ENCODE data around the gene ZNRF1. TPM values are rescaled to one million over a fixed set of nuclear protein-coding genes. Genes with fewer than 3 reads are reported as not detected.

ZNRF1 gene
- total and polyA plus RNA-seq, 2 donors (not counting 1 experiment from before 2014, with no cell fraction given), result 0.27 to 0.76 TPM

GRCh38 chr16:75000481-75001081 is 1.8 kb downstream of the ZNRF1 start:
- H3K9me3 Mint-ChIP-seq (ENCODE audit: insufficient read depth), result no peaks in the 10 kb centered on the region
- POLR2A ChIA-PET, result no interaction called here
- TF ChIP-seq EZH2 (IDR thresholded peaks at IDR 0.05; ENCODE audit: borderline replicate concordance, insufficient read depth, low read depth, low read length, poor library complexity, severe bottlenecking) (no peak), CTCF (IDR thresholded peaks at IDR 0.05) (no peak)
- Histone ChIP-seq H3K36me3 (replicated peaks in 1 of 2; ENCODE audit: control extremely low read depth in 1 of 2, control insufficient read depth in 1 of 2, extremely low read depth in 1 of 2, insufficient read depth in 2 of 2, low read length in 1 of 2) (no peaks in the 10 kb centered on the region), H3K79me2 (ENCODE audit: control insufficient read depth, insufficient read depth, low read length) (no peaks in the 10 kb centered on the region), H3K9me3 (ENCODE audit: control extremely low read depth in 1 of 3, control insufficient read depth in 2 of 3, insufficient read depth in 1 of 3, low read length in 2 of 3) (peaks cover 0 to 7% (median 0%) of the 10 kb centered on the region in 3 donors), H2AFZ (ENCODE audit: insufficient read depth, low read depth, low read length, poor library complexity, severe bottlenecking) (peak overlapping the region; percentile 57), H3K27me3 (replicated peaks in 1 of 4; ENCODE audit: control extremely low read depth in 1 of 4, control insufficient read depth in 3 of 4, insufficient read depth in 4 of 4, low read length in 3 of 4) (peaks cover 0 to 46% (median 19%) of the 10 kb centered on the region in 4 experiments), H3K4me3 (ENCODE audit: control extremely low read depth in 1 of 5, extremely low read depth in 1 of 5, insufficient read depth in 1 of 5, low read depth in 2 of 5, low read length in 4 of 5) (peak overlapping the region in 1 of 5 experiments; percentile 47), H3K4me2 (replicated peaks; ENCODE audit: low read depth, low read length, poor library complexity, severe bottlenecking) (peak overlapping the region; percentile 96), H4K20me1 (ENCODE audit: control insufficient read depth, insufficient read depth, low read length, poor library complexity, severe bottlenecking) (no peaks in the 10 kb centered on the region), H3K27ac (ENCODE audit: low read length in 2 of 2) (no peak overlapping the region), H3K4me1 (ENCODE audit: control insufficient read depth in 2 of 2, insufficient read depth in 2 of 2, low read length in 2 of 2) (peaks cover 24 to 25% of the 10 kb centered on the region in 2 donors), H3K9ac (ENCODE audit: low read length) (peak overlapping the region; percentile 55)
- peaks cover 48% of the 10 kb centered on the region for H3K27me3 Mint-ChIP-seq
- ATAC-seq (ENCODE audit: low read depth) (no peak), DNase-seq (no peak)
- H3K4me3 Mint-ChIP-seq, result peak overlapping the region; percentile 86
- peak overlapping the region; percentile 23 for H3K27ac Mint-ChIP-seq
- CTCF ChIA-PET, result interaction anchor here (3.1 to 3.2 kb wide), 2 partner anchors 110 to 111 kb away, joined by 14 to 87 read pairs; no protein-coding TSS in a partner anchor
- WGBS (ENCODE audit: insufficient coverage), result 11% methylated on average over 11 of the region's 15 CpGs
- H3K4me1 Mint-ChIP-seq, result peaks cover 17% of the 10 kb centered on the region
- intact Hi-C loops (cut with micrococcal nuclease), result no loop called here

- no peak overlapping the region for H2AFZ ChIP-seq (ENCODE audit: insufficient read depth, low read depth, low read length, poor library complexity, severe bottlenecking)
- H3K27ac ChIP-seq (ENCODE audit: low read length in 2 of 2), result no peak overlapping the region
- CTCF ChIA-PET, result interaction anchor here (3.1 kb wide), 1 partner anchor 109 kb away, joined by 14 read pairs; no protein-coding TSS in a partner anchor
- no peak for DNase-seq
- intact Hi-C loops (cut with micrococcal nuclease), result no loop called here
- 12% methylated on average over 9 of the region's 9 CpGs for WGBS (ENCODE audit: insufficient coverage)
- peaks cover 19% of the 10 kb centered on the region for H3K4me1 Mint-ChIP-seq
- H3K4me1 ChIP-seq (ENCODE audit: control insufficient read depth in 2 of 2, insufficient read depth in 2 of 2, low read length in 2 of 2), result peaks cover 24 to 25% of the 10 kb centered on the region in 2 donors
- no peak overlapping the region for H3K4me2 ChIP-seq (replicated peaks; ENCODE audit: low read depth, low read length, poor library complexity, severe bottlenecking)
- no peak for TF ChIP-seq CTCF (IDR thresholded peaks at IDR 0.05)
- no peak for TF ChIP-seq EZH2 (IDR thresholded peaks at IDR 0.05; ENCODE audit: borderline replicate concordance, insufficient read depth, low read depth, low read length, poor library complexity, severe bottlenecking)
- ATAC-seq (ENCODE audit: low read depth), result no peak
- H3K27me3 ChIP-seq (replicated peaks in 1 of 4; ENCODE audit: control extremely low read depth in 1 of 4, control insufficient read depth in 3 of 4, insufficient read depth in 4 of 4, low read length in 3 of 4), result peaks cover 0 to 40% (median 14%) of the 10 kb centered on the region in 4 experiments
- H3K27me3 Mint-ChIP-seq, result peaks cover 42% of the 10 kb centered on the region
- H3K9me3 ChIP-seq (ENCODE audit: control extremely low read depth in 1 of 3, control insufficient read depth in 2 of 3, insufficient read depth in 1 of 3, low read length in 2 of 3), result peaks cover 0 to 7% (median 0%) of the 10 kb centered on the region in 3 donors
- POLR2A ChIA-PET, result no interaction called here
- no peaks in the 10 kb centered on the region for H3K9me3 Mint-ChIP-seq (ENCODE audit: insufficient read depth)
- H3K4me3 Mint-ChIP-seq, result no peak overlapping the region
- no peaks in the 10 kb centered on the region for H3K36me3 ChIP-seq (replicated peaks in 1 of 2; ENCODE audit: control extremely low read depth in 1 of 2, control insufficient read depth in 1 of 2, extremely low read depth in 1 of 2, insufficient read depth in 2 of 2, low read length in 1 of 2)
- no peak overlapping the region for H3K4me3 ChIP-seq (ENCODE audit: control extremely low read depth in 1 of 5, extremely low read depth in 1 of 5, insufficient read depth in 1 of 5, low read depth in 2 of 5, low read length in 4 of 5)
- no peak overlapping the region for H3K9ac ChIP-seq (ENCODE audit: low read length)
- H4K20me1 ChIP-seq (ENCODE audit: control insufficient read depth, insufficient read depth, low read length, poor library complexity, severe bottlenecking), result no peaks in the 10 kb centered on the region
- H3K27ac Mint-ChIP-seq, result no peak overlapping the region
- no peaks in the 10 kb centered on the region for H3K79me2 ChIP-seq (ENCODE audit: control insufficient read depth, insufficient read depth, low read length)
Measured at GRCh38 chr16:75002474-75002873, 3.6 kb downstream of the ZNRF1 start.

All from B cell (primary cell).